Heart right ventricle (tissue), 16 donors: ENCODE results near the gene TUBB2A. TPM values are rescaled to one million over a fixed set of nuclear protein-coding genes. Genes with fewer than 3 reads are reported as not detected.

ENCODE experiments used
- ATAC-seq, 8 donors: fragments of 200-7000 bp; cut with Tn5 transposase; one replicate each; pipeline ENCODE4 v1.9.1; 2020; ENCODE audit warnings: mild to moderate bottlenecking in 8 of 8, moderate library complexity in 8 of 8, moderate number of reproducible peaks in 1 of 8
- DNase-seq, 2 donors: peaks; one replicate each; pipeline ENCODE4 v3.0.0-alpha.2; 2020
- H3K27ac ChIP-seq, 10 donors: fragments of 200-600 bp; sonication (generic) in 2 of 10; one replicate each; pipeline versions ENCODE4 v1.5.0 to v1.8.0; 2020 to 2022; ENCODE audit warnings: mild to moderate bottlenecking in 3 of 10
- H3K27me3 ChIP-seq, 7 donors: fragments of 200-600 bp; one replicate each; pipeline ENCODE4 v1.8.0; 2021 to 2022; ENCODE audit warnings: mild to moderate bottlenecking in 2 of 7
- H3K36me3 ChIP-seq, 9 donors: fragments of 200-600 bp; sonication (generic) in 1 of 9; one replicate each; pipeline versions ENCODE4 v1.5.0 to v1.8.0; 2020 to 2022; ENCODE audit warnings: mild to moderate bottlenecking in 2 of 9
- H3K4me1 ChIP-seq, 9 donors: fragments of 200-600 bp; sonication (generic) in 1 of 9; one replicate each; pipeline versions ENCODE4 v1.5.0 to v1.8.0; 2020 to 2022; ENCODE audit warnings: mild to moderate bottlenecking in 4 of 9
- H3K4me3 ChIP-seq, 10 donors: fragments of 200-600 bp; sonication (generic) in 2 of 10; one replicate each; pipeline versions ENCODE4 v1.5.0 to v1.8.0; 2020 to 2022; ENCODE audit warnings: mild to moderate bottlenecking in 7 of 10, moderate library complexity in 2 of 10
- H3K9me3 ChIP-seq, 11 donors: fragments of 200-600 bp in 10 of 11; sonication (generic) in 2 of 11; one replicate each; pipeline versions ENCODE4 v1.5.0 to v1.8.0; 2013 to 2022; ENCODE audit warnings: mild to moderate bottlenecking in 2 of 11, control low read depth in 1 of 11, moderate library complexity in 1 of 11
- WGBS, 2 donors: extraction: QIAGEN DNeasy Blood & Tissue Kit; methylation state at CpG; one replicate each; pipeline ENCODE4 v1.1.7; 2013; ENCODE audit warnings: inconsistent platforms in 1 of 2; 5-methylcytosine and 5-hydroxymethylcytosine counted together
- intact Hi-C, 10 donors: fragments of 100-400 bp; cut with DNase I; formaldehyde crosslinking; loops; one replicate each; pipeline versions ENCODE4 v1.11.1 to v1.14.2; 2022
- polyA plus RNA-seq, 2 donors: library from polyadenylated mRNA; stranded (reverse); fragments of 200-250 nt; gene quantifications; one replicate each; pipeline ENCODE4 v1.2.3, GENCODE V29; 2013
- total RNA-seq, 10 donors: library from RNA; stranded (reverse); fragmentation: NEBNext Ultra II Directional in 3 of 10; extraction: Animal tissue kit (Norgen Biotek cat#: 25700) in 3 of 10; gene quantifications; one replicate each; pipeline versions ENCODE4 v1.2.1 to v1.2.4, GENCODE V29; 2021 to 2023
- TF ChIP-seq, protein P1 (sequence below), 9 donors: fragments of 200-600 bp; sonication (generic) in 2 of 9; IDR thresholded peaks; one replicate each; pipeline versions ENCODE4 v1.5.0 to v1.8.0; 2021 to 2022; ENCODE audit warnings: antibody characterized with exemption in 9 of 9, mild to moderate bottlenecking in 5 of 9, moderate library complexity in 1 of 9
- donor health status: Arrhythmogenic right ventricular cardiomyopathy.
- donor health status: ischemic (EF 13 %, LVEDD 7.1; RV severe dilation, severe dysfunction).
- donor health status: healthy with polysubstance abuse.
- donor health status: DM: no; HTN: yes; CAD: no.
- donor health status: DM: no; HTN: no; CAD: no.
- donor health status: ischemic (EF 25% LVEDD 6.9; RV normal size, moderate dysfunction).
- donor health status: ischemic (EF 25% LVEDD 5.7; RV mildly dilated, moderate dysfunction).
- donor health status: healthy.
- donor health status: DM: yes; HTN: yes; CAD: no.
- donor health status: Ischemic cardiomyopathy.
- donor health status: ischemic (EF 35%, LVEDD 5.7; RV mildly dilated, moderate dysfunction).
- donor health status: nonischemic (EF 11% LVEDD 7.7; RV severe dilation, severe dysfunction).
- donor health status: DM: yes; HTN: yes; CAD: no.
- donor health status: PGD.
- donor health status: ischemic (EF 29% LVEDD 5.4; RV normal size, mild dysfunction).
- donor health status: nonischemic (EF 23%, LVEDD 6.1; RV moderate dilation, normal function).

TUBB2A gene
- total and polyA plus RNA-seq, 12 donors: 7.0 to 59.3 (median 17.5) TPM

DNA sequence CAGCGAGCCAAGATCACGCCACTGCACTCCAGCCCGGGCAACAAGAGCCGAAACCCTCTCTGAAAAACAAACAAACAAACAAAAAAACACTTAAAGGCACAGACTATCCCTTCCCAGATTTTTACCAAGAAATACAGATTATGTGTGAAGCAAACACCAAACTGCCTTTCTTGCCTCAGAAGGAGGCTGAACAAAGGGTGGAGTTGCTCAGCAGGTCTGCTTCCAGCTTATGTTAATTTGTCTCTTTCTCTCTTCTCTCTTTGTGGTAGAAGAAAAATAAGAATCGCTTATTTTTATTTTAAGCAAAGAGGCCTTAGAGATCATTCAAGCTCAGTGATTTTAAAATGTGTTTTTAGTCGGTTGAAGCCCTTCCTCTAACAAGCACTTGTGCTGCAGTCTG, 14.2 kb downstream of the TUBB2A start:
- DNase-seq: no peak
- H3K4me3 ChIP-seq: no peak overlapping the region
- peaks cover 0 to 8% (median 0%) of the 10 kb centered on the region in 11 donors for H3K9me3 ChIP-seq
- peaks cover 0 to 71% (median 26%) of the 10 kb centered on the region in 9 donors for H3K36me3 ChIP-seq
- TF ChIP-seq, protein P1, sequence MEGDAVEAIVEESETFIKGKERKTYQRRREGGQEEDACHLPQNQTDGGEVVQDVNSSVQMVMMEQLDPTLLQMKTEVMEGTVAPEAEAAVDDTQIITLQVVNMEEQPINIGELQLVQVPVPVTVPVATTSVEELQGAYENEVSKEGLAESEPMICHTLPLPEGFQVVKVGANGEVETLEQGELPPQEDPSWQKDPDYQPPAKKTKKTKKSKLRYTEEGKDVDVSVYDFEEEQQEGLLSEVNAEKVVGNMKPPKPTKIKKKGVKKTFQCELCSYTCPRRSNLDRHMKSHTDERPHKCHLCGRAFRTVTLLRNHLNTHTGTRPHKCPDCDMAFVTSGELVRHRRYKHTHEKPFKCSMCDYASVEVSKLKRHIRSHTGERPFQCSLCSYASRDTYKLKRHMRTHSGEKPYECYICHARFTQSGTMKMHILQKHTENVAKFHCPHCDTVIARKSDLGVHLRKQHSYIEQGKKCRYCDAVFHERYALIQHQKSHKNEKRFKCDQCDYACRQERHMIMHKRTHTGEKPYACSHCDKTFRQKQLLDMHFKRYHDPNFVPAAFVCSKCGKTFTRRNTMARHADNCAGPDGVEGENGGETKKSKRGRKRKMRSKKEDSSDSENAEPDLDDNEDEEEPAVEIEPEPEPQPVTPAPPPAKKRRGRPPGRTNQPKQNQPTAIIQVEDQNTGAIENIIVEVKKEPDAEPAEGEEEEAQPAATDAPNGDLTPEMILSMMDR (IDR thresholded peaks at IDR 0.05): no peak
- H3K27ac ChIP-seq: no peak overlapping the region
- WGBS, 2 donors: 88 to 90% methylated on average over 6 of the region's 6 CpGs
- no peaks in the 10 kb centered on the region for H3K27me3 ChIP-seq
- ATAC-seq: no peak
- intact Hi-C loops: no loop called here
- peaks cover 0 to 23% (median 12%) of the 10 kb centered on the region in 9 donors for H3K4me1 ChIP-seq

DNA sequence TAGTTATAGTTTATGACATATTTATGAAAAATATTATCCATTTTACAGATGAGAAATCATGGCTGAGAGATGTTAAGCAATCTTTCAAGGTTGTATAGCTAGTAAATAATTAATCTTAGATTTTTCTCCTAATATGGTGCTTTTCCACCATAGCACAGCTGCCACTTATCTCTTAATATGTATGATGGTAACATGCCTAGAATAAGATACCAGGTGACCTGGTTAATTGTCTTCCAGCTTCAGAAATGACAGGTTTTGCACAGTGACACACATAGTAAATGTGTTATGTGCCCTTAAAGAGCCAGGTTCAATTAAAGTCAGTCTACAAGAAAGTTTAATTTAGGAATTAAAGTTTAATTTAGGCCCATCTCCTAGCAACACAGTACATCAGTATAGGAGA, 14.8 kb downstream of the TUBB2A start:
- TF ChIP-seq, protein P1 (IDR thresholded peaks at IDR 0.05): no peak
- intact Hi-C loops: no loop called here
- no peak for ATAC-seq

DNA sequence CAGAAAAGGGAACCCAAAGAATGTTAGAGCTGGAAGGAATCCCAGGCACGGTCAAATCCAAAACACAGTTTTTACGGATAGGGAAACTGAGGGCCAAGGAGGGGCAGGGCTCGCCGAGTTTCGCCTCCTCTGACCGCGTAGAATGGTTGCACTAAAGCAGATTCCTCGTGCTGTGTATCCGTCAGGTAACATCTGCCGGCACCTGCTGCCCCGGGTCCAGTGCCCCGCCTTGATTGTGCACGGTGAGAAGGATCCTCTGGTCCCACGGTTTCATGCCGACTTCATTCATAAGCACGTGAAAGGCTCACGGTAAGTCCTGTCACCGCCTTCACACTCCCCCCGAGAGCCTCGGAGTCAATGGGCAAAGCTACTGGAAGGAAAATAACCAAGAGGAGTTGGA, 17.1 kb downstream of the TUBB2A start:
- ATAC-seq (no peak), DNase-seq (no peak)
- TF ChIP-seq, protein P1 (IDR thresholded peaks at IDR 0.05): no peak
- intact Hi-C loops: no loop called here
- H3K27me3 ChIP-seq: no peaks in the 10 kb centered on the region
- no peak overlapping the region for H3K4me3 ChIP-seq
- H3K4me1 ChIP-seq: peaks cover 0 to 29% (median 16%) of the 10 kb centered on the region in 9 donors
- H3K27ac ChIP-seq: peak overlapping the region in 4 of 10 donors; percentile 49 to 69 (median 60)
- peaks cover 0 to 85% (median 26%) of the 10 kb centered on the region in 9 donors for H3K36me3 ChIP-seq
- no peaks in the 10 kb centered on the region for H3K9me3 ChIP-seq
- 89 to 92% methylated on average over 20 of the region's 20 CpGs for WGBS, 2 donors

More for the DNA sequence above, 14.8 kb downstream of the TUBB2A start:
- Histone ChIP-seq H3K27me3 (no peaks in the 10 kb centered on the region), H3K4me1 (peaks cover 0 to 29% (median 16%) of the 10 kb centered on the region in 9 donors), H3K4me3 (no peak overlapping the region), H3K36me3 (peaks cover 0 to 71% (median 26%) of the 10 kb centered on the region in 9 donors), H3K9me3 (peaks cover 0 to 3% (median 0%) of the 10 kb centered on the region in 11 donors), H3K27ac (no peak overlapping the region)
- DNase-seq: no peak

DNA sequence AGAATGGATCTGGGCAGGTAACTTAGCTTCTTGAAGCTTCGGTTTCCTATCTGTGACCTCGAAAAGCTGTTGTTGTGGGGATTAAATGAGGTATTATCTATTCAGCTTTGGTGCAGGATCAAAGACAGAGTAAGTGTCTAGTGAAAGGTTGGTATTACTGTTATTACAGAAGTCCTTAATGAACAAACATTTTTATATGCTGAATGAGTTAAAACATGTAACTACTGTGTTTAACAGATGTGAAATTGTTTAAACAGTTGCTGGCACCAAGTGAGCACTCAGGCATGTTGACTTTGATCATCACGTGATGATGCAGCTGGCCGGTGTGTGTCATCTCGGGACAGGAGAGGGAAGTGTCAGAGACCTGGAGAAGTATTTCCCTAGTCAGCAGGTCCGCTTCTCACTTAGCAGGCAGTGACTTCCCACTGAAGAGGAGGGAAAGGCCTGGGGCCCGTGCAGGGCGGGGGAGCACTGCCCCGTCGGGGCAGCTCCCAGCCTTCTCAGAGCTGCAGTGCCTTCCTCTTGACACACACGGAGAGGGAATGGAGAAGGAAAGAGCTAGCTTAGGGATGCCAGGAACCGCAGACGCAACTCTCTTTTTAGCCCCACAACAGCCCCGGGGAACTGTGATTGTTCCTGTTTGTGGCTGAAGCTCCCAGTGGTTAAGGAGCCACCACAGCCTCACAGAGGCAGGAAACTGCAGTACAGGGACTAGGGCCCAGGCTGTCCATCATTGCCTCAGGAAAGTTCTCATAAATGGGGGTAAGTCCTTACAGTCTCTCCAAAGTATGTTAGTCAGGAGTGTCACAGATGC, 18.0 kb downstream of the TUBB2A start:
- peak overlapping the region in 9 of 10 donors; percentile 29 to 74 (median 55) for H3K27ac ChIP-seq
- peak; percentile 80 to 95 (median 91) for ATAC-seq
- peaks cover 0 to 91% (median 26%) of the 10 kb centered on the region in 9 donors for H3K36me3 ChIP-seq
- H3K27me3 ChIP-seq: no peaks in the 10 kb centered on the region
- TF ChIP-seq, protein P1 (IDR thresholded peaks at IDR 0.05): no peak
- H3K9me3 ChIP-seq: no peaks in the 10 kb centered on the region
- peak; percentile 43 to 50 for DNase-seq
- 54 to 56% methylated on average over 14 of the region's 14 CpGs for WGBS, 2 donors
- H3K4me1 ChIP-seq: peaks cover 0 to 29% (median 16%) of the 10 kb centered on the region in 9 donors
- intact Hi-C loops: loop anchor here in 2 of 10 donors (5.0 to 10.0 kb wide), 2 partner anchors 353 to 596 kb away; no protein-coding TSS in a partner anchor
- H3K4me3 ChIP-seq: no peak overlapping the region
